Measurements from ENCODE around the gene CCDC178. TPM values are rescaled to one million over a fixed set of nuclear protein-coding genes. Genes with fewer than 3 reads are reported as not detected.

CCDC178 gene
- polyA plus RNA-seq, 6 donors from 2014 or later, result not detected

- DNase-seq (no peak), ATAC-seq (ENCODE audit: low read depth in 2 of 2) (no peak)
- Mint-ChIP-seq H3K4me1 (no peaks in the 10 kb centered on the region), H3K9me3 (peaks cover 0 to 2% (median 0%) of the 10 kb centered on the region in 7 donors), H3K4me3 (no peak overlapping the region), H3K27me3 (no peaks in the 10 kb centered on the region), H3K36me3 (no peaks in the 10 kb centered on the region), H3K27ac (no peak overlapping the region)
These were observed 113.5 kb downstream of the CCDC178 start for GRCh38 chr18:33326975-33327374.

GRCh38 chr18:33317640-33318039 lies 122.9 kb downstream of the CCDC178 start:
- Mint-ChIP-seq H3K36me3 (no peaks in the 10 kb centered on the region), H3K9me3 (peaks cover 1 to 18% (median 5%) of the 10 kb centered on the region in 7 donors), H3K4me1 (no peaks in the 10 kb centered on the region), H3K27ac (no peak overlapping the region), H3K4me3 (no peak overlapping the region), H3K27me3 (no peaks in the 10 kb centered on the region)
- DNase-seq (no peak), ATAC-seq (ENCODE audit: low read depth in 2 of 2) (no peak)

DNA sequence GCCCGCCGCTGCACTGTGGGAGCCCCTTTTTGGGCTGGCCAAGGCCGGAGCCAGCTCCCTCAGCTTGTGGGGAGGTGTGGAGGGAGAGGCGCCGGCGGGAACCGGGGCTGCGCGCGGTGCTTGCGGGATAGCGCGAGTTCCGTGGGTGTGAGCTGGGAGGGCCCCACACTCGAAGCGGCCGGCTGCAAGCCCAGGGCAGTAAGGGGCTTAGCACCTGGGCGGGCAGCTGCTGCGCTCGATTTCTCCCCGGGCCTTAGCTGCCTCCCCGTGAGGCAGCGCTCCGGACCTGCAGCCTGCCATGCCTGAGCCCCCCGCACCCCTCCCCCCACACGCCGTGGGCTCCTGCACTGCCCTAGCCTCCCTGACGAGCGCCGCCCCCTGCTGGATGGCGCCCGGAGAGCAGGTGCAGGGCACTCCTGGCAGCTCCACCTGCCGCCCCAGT lies 124.4 kb downstream of the CCDC178 start:
- no peaks in the 10 kb centered on the region for H3K36me3 Mint-ChIP-seq
- no peaks in the 10 kb centered on the region for H3K27me3 Mint-ChIP-seq
- no peak overlapping the region for H3K27ac Mint-ChIP-seq
- no peak for ATAC-seq (ENCODE audit: low read depth in 2 of 2)
- DNase-seq, result no peak
- H3K9me3 Mint-ChIP-seq, result peaks cover 1 to 18% (median 5%) of the 10 kb centered on the region in 7 donors
- no peak overlapping the region for H3K4me3 Mint-ChIP-seq
- no peaks in the 10 kb centered on the region for H3K4me1 Mint-ChIP-seq

DNA sequence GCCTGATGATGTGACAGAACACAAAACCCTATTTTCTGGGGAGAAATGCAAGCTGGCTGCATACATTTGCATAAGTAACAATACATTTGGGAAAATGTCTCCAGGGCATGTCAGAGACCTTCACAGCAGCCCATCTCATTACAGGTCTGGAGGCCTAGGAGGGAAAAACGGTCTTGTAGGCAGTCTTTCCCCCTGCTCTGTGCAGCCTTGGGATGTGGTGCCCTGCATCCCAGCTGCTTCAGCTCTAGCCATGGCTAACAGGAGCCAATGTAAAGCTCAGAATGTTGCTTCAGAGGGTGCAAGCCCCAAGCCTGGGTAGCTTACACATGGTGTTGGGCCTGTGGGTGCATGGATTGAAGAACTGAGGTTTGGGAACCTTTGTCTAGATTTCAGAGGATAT lies 133.0 kb downstream of the CCDC178 start:
- no peak overlapping the region for H3K27ac Mint-ChIP-seq
- H3K9me3 Mint-ChIP-seq, result peaks cover 0 to 9% (median 0%) of the 10 kb centered on the region in 7 donors
- ATAC-seq (ENCODE audit: low read depth in 2 of 2), result no peak
- no peaks in the 10 kb centered on the region for H3K4me1 Mint-ChIP-seq
- H3K36me3 Mint-ChIP-seq, result no peaks in the 10 kb centered on the region
- no peaks in the 10 kb centered on the region for H3K27me3 Mint-ChIP-seq
- no peak overlapping the region for H3K4me3 Mint-ChIP-seq
- DNase-seq, result no peak

GRCh38 chr18:33304277-33304676 lies 136.2 kb downstream of the CCDC178 start:
- no peak overlapping the region for H3K27ac Mint-ChIP-seq
- no peaks in the 10 kb centered on the region for H3K4me1 Mint-ChIP-seq
- no peak overlapping the region for H3K4me3 Mint-ChIP-seq
- no peaks in the 10 kb centered on the region for H3K27me3 Mint-ChIP-seq
- ATAC-seq (ENCODE audit: low read depth in 2 of 2) (no peak), DNase-seq (no peak)
- H3K36me3 Mint-ChIP-seq, result no peaks in the 10 kb centered on the region
- H3K9me3 Mint-ChIP-seq, result peaks cover 0 to 9% (median 2%) of the 10 kb centered on the region in 7 donors

DNA sequence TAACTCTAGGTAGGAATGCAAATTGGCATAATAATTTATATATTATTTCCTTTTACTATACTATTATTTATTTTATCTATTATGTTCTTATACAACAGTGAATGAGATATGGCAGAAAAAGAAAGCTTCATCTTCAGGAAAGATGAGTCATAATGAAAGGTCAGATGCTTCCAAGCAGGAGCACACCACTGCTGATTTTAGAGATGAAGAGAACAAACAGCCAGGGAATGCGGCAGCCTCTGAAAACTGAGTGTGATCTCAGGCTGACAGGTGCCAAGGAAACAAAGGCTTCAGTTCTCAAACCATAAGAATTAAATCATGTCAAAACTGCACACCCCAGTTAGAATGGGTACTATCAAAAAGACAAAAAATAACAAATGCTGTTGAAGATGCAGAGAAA lies 149.0 kb downstream of the CCDC178 start:
- Mint-ChIP-seq H3K4me3 (no peak overlapping the region), H3K27me3 (peaks cover 0 to 8% (median 4%) of the 10 kb centered on the region in 3 donors), H3K9me3 (no peaks in the 10 kb centered on the region), H3K4me1 (no peaks in the 10 kb centered on the region), H3K36me3 (no peaks in the 10 kb centered on the region), H3K27ac (no peak overlapping the region)
- no peak for ATAC-seq (ENCODE audit: low read depth in 2 of 2)
- no peak for DNase-seq

GRCh38 chr18:33288082-33288716 lies 152.3 kb downstream of the CCDC178 start:
- no peak overlapping the region for H3K27ac Mint-ChIP-seq
- peaks cover 0 to 8% (median 7%) of the 10 kb centered on the region in 3 donors for H3K27me3 Mint-ChIP-seq
- no peak for DNase-seq
- H3K9me3 Mint-ChIP-seq, result no peaks in the 10 kb centered on the region
- no peak overlapping the region for H3K4me3 Mint-ChIP-seq
- ATAC-seq (ENCODE audit: low read depth in 2 of 2), result no peak
- no peaks in the 10 kb centered on the region for H3K36me3 Mint-ChIP-seq
- H3K4me1 Mint-ChIP-seq, result no peaks in the 10 kb centered on the region

DNA sequence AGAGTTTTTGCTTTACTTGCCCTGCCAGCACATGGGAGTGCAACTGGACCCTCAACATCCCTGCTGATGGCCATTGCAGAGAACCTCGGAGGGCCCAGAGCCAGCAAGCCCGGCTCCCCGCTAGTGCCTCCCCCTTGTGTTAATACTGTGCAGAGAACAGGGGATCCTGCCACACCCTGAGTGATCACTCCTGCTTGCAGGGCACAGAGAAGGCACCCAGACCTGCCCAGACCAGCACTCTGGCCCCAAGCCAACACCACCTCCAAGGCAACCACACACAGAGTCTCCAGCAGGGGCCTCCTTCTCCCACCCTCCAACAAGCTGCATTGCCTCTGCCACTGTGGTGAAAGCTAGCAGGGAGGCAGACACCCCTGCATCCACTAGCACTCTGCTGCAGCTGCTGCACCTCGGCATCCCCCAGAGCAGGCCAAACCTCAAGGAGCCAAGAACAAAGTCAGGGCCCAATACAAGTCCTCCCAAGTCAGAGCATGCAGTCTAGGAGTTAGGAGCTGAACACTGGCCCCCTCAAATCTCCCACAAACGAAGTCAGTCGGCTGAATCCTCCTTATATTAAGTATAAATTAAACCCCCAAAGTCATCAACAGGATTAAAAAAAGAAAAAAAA lies 157.7 kb downstream of the CCDC178 start:
- Mint-ChIP-seq H3K4me3 (no peak overlapping the region), H3K27me3 (peaks cover 0 to 3% (median 0%) of the 10 kb centered on the region in 3 donors), H3K9me3 (peaks cover 0 to 2% (median 0%) of the 10 kb centered on the region in 7 donors), H3K27ac (peak overlapping the region in 1 of 6 donors; percentile 27), H3K36me3 (no peaks in the 10 kb centered on the region), H3K4me1 (no peaks in the 10 kb centered on the region)
- no peak for DNase-seq
- ATAC-seq (ENCODE audit: low read depth in 2 of 2), result no peak

- no peak for DNase-seq
- Mint-ChIP-seq H3K4me3 (no peak overlapping the region), H3K36me3 (no peaks in the 10 kb centered on the region), H3K27me3 (peaks cover 0 to 3% (median 0%) of the 10 kb centered on the region in 3 donors), H3K4me1 (no peaks in the 10 kb centered on the region), H3K9me3 (peaks cover 0 to 2% (median 0%) of the 10 kb centered on the region in 7 donors), H3K27ac (no peak overlapping the region)
- no peak for ATAC-seq (ENCODE audit: low read depth in 2 of 2)
These were observed 158.4 kb downstream of the CCDC178 start for GRCh38 chr18:33282142-33282541.

GRCh38 chr18:33277431-33277830 lies 163.1 kb downstream of the CCDC178 start:
- DNase-seq, result no peak
- Mint-ChIP-seq H3K9me3 (peaks cover 0 to 2% (median 0%) of the 10 kb centered on the region in 7 donors), H3K4me3 (no peak overlapping the region), H3K27me3 (no peaks in the 10 kb centered on the region), H3K36me3 (no peaks in the 10 kb centered on the region), H3K27ac (no peak overlapping the region), H3K4me1 (no peaks in the 10 kb centered on the region)
- ATAC-seq (ENCODE audit: low read depth in 2 of 2), result no peak

DNA sequence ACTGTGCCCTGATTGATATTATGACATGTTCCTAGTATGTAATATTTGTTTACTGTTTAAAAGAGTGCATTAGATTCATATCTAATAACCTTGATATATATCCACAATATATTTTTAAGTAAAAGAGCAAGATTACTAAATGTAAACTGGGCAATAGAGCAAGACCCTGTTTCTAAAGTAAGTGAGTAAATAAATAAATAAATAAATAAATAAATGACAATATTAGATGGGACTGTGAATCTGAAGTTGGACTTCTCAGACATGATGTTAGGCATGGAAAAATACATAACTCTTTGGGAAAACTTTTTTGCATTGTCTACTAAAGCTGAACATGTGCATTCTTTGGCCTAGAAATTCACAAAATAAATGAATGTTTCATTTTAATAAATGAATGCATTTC lies 164.7 kb downstream of the CCDC178 start:
- Mint-ChIP-seq H3K4me1 (no peaks in the 10 kb centered on the region), H3K27me3 (no peaks in the 10 kb centered on the region), H3K4me3 (no peak overlapping the region), H3K9me3 (no peaks in the 10 kb centered on the region), H3K27ac (no peak overlapping the region), H3K36me3 (no peaks in the 10 kb centered on the region)
- ATAC-seq (ENCODE audit: low read depth in 2 of 2), result no peak
- no peak for DNase-seq

- Mint-ChIP-seq H3K9me3 (peaks cover 0 to 7% (median 0%) of the 10 kb centered on the region in 7 donors), H3K27ac (no peak overlapping the region), H3K36me3 (no peaks in the 10 kb centered on the region), H3K27me3 (no peaks in the 10 kb centered on the region), H3K4me1 (no peaks in the 10 kb centered on the region), H3K4me3 (no peak overlapping the region)
- DNase-seq, result no peak
- no peak for ATAC-seq (ENCODE audit: low read depth in 2 of 2)
These were observed 170.2 kb downstream of the CCDC178 start for GRCh38 chr18:33270297-33270696.

- H3K9me3 Mint-ChIP-seq, result peaks cover 0 to 7% (median 0%) of the 10 kb centered on the region in 7 donors
- H3K4me3 Mint-ChIP-seq, result no peak overlapping the region
- no peaks in the 10 kb centered on the region for H3K36me3 Mint-ChIP-seq
- no peak for ATAC-seq (ENCODE audit: low read depth in 2 of 2)
- H3K27me3 Mint-ChIP-seq, result no peaks in the 10 kb centered on the region
- H3K4me1 Mint-ChIP-seq, result no peaks in the 10 kb centered on the region
- DNase-seq, result no peak
- no peak overlapping the region for H3K27ac Mint-ChIP-seq
These were observed 171.3 kb downstream of the CCDC178 start for GRCh38 chr18:33269223-33269622.

DNA sequence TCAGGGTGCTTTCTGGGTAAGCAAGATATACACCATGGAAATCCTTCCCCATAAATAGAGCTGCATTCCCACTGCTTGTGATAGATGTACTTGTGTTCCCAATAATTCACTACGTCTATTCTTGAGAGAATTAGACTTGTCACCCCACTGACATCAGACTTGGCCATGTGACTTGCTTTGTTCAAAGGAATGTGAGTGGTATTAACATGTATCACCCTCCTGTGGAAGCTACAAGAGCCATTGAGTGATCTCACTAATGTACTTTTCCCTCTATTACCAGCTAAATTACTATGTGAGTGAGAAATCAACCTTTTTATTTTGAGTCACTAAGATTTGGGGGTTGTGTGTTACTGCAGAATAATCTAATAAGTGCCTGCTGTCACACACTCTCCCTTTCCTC lies 176.0 kb downstream of the CCDC178 start:
- Mint-ChIP-seq H3K9me3 (no peaks in the 10 kb centered on the region), H3K4me3 (no peak overlapping the region), H3K4me1 (no peaks in the 10 kb centered on the region), H3K27me3 (no peaks in the 10 kb centered on the region), H3K36me3 (no peaks in the 10 kb centered on the region), H3K27ac (no peak overlapping the region)
- no peak for ATAC-seq (ENCODE audit: low read depth in 2 of 2)
- no peak for DNase-seq
